H9 (cell line): Measurements from ENCODE around the gene VILL. TPM values are rescaled to one million over a fixed set of nuclear protein-coding genes. Genes with fewer than 3 reads are reported as not detected.

Experiments
- DNase-seq: peaks from one replicate; pipeline ENCODE4 v3.0.0-alpha.2; 2017
- H2AFZ ChIP-seq: one replicate; pipeline ENCODE4 v1.6.1; 2013; ENCODE audit warnings: mild to moderate bottlenecking, low read length, control low read depth, moderate library complexity
- H2AK5ac ChIP-seq: 2 replicates; pipeline ENCODE4 v1.6.1; 2013; ENCODE audit warnings: low read length, control low read depth, mixed read lengths; ENCODE audit not compliant: insufficient read length
- H2BK120ac ChIP-seq: one replicate; pipeline ENCODE4 v1.6.1; 2013; ENCODE audit warnings: low read depth, mild to moderate bottlenecking, low read length, control low read depth, inconsistent platforms; ENCODE audit not compliant: poor library complexity, severe bottlenecking
- H2BK12ac ChIP-seq: 2 replicates; pipeline ENCODE4 v1.6.1; 2013; ENCODE audit warnings: low read length, control low read depth, mixed read lengths, low read depth; ENCODE audit not compliant: insufficient read length
- H2BK15ac ChIP-seq: 2 replicates; pipeline ENCODE4 v1.6.1; 2013; ENCODE audit warnings: low read depth, low read length, control low read depth
- H2BK20ac ChIP-seq: one replicate; pipeline ENCODE4 v1.6.1; 2013; ENCODE audit warnings: low read depth, mild to moderate bottlenecking, low read length, control low read depth, inconsistent platforms; ENCODE audit not compliant: poor library complexity, severe bottlenecking
- H2BK5ac ChIP-seq: 2 replicates; pipeline ENCODE4 v1.6.1; 2013; ENCODE audit warnings: low read length, control low read depth, mixed read lengths; ENCODE audit not compliant: insufficient read length
- H3K14ac ChIP-seq: 2 replicates; pipeline ENCODE4 v1.6.1; 2013; ENCODE audit warnings: low read length, control low read depth; ENCODE audit not compliant: insufficient read depth
- H3K18ac ChIP-seq: 2 replicates; pipeline ENCODE4 v1.6.1; 2013; ENCODE audit warnings: low read depth, mild to moderate bottlenecking, mixed read lengths, low read length, control low read depth; ENCODE audit not compliant: insufficient read length
- H3K23ac ChIP-seq: 2 replicates; pipeline ENCODE4 v1.6.1; 2013; ENCODE audit warnings: low read length, control low read depth, mixed read lengths, low read depth; ENCODE audit not compliant: insufficient read length
- H3K23me2 ChIP-seq: 2 replicates; pipeline ENCODE4 v1.6.1; 2013; ENCODE audit warnings: low read depth, mild to moderate bottlenecking, mixed read lengths, low read length, control low read depth; ENCODE audit not compliant: insufficient read length, poor library complexity, severe bottlenecking
- H3K27ac ChIP-seq: 2 replicates; pipeline ENCODE4 v1.5.1; 2013; ENCODE audit warnings: low read length, control low read depth, mixed read lengths, low read depth; ENCODE audit not compliant: insufficient read length
- H3K27me3 ChIP-seq: 2 replicates; pipeline ENCODE4 v1.6.1; 2013; ENCODE audit warnings: low read length, control low read depth, inconsistent platforms; ENCODE audit not compliant: insufficient read depth
- H3K4ac ChIP-seq: 2 replicates; pipeline ENCODE4 v1.6.1; 2013; ENCODE audit warnings: low read depth, mild to moderate bottlenecking, control low read depth, inconsistent platforms, low read length, moderate library complexity
- H3K4me1 ChIP-seq: 2 replicates; pipeline ENCODE4 v1.6.1; 2013; ENCODE audit warnings: low read length, control low read depth, inconsistent platforms; ENCODE audit not compliant: insufficient read depth
- H3K4me2 ChIP-seq: 2 replicates; pipeline ENCODE4 v1.6.1; 2013; ENCODE audit warnings: low read length, control low read depth, mixed read lengths; ENCODE audit not compliant: insufficient read length, insufficient read depth
- H3K56ac ChIP-seq: 2 replicates; pipeline ENCODE4 v1.6.1; 2013; ENCODE audit warnings: low read depth, mild to moderate bottlenecking, mixed read lengths, low read length, control low read depth; ENCODE audit not compliant: insufficient read length
- H3K79me1 ChIP-seq: 2 replicates; pipeline ENCODE4 v1.6.1; 2013; ENCODE audit warnings: low read depth, mild to moderate bottlenecking, moderate library complexity, low read length, control low read depth, inconsistent platforms; ENCODE audit not compliant: insufficient read depth, poor library complexity, severe bottlenecking
- H3K79me2 ChIP-seq: 2 replicates; pipeline ENCODE4 v1.6.1; 2013; ENCODE audit warnings: low read length, control low read depth, inconsistent platforms; ENCODE audit not compliant: insufficient read depth
- H3K9ac ChIP-seq: 2 replicates; pipeline ENCODE4 v1.6.1; 2013; ENCODE audit warnings: low read length, control low read depth, mixed read lengths; ENCODE audit not compliant: insufficient read length; ENCODE audit errors: extremely low read depth
- H3K9me3 ChIP-seq: one replicate; pipeline ENCODE4 v1.6.1; 2013; ENCODE audit warnings: low read depth, low read length, inconsistent platforms; ENCODE audit not compliant: control insufficient read depth
- H3T11ph ChIP-seq: one replicate; pipeline ENCODE4 v1.6.1; 2013; ENCODE audit warnings: mild to moderate bottlenecking, low read length, control low read depth, inconsistent platforms
- H4K20me1 ChIP-seq: one replicate; pipeline ENCODE4 v1.6.1; 2013; ENCODE audit not compliant: control insufficient read depth, insufficient read length, insufficient read depth
- H4K5ac ChIP-seq: 2 replicates; pipeline ENCODE4 v1.6.1; 2013; ENCODE audit warnings: low read depth, mild to moderate bottlenecking, mixed read lengths, low read length, control low read depth; ENCODE audit not compliant: insufficient read length
- H4K8ac ChIP-seq: replicated peaks from 2 replicates; pipeline ENCODE4 v1.6.1; 2013; ENCODE audit warnings: low read length, control low read depth, mixed read lengths, low read depth; ENCODE audit not compliant: insufficient read length
- H4K91ac ChIP-seq: 2 replicates; pipeline ENCODE4 v1.6.1; 2013; ENCODE audit warnings: low read depth, mild to moderate bottlenecking, moderate library complexity, mixed read lengths, low read length, control low read depth; ENCODE audit not compliant: insufficient read length
- H3K27ac Mint-ChIP-seq, 3 experiments: 2 replicates in 2 of 3; 3 replicates in 1 of 3; pipeline ENCODE4 v1.8.0; 2020 to 2021; ENCODE audit warnings: mixed read lengths in 3 of 3, mild to moderate bottlenecking in 1 of 3, moderate library complexity in 1 of 3
- H3K27me3 Mint-ChIP-seq: 2 replicates; pipeline ENCODE4 v1.8.0; 2021; ENCODE audit warnings: low read depth, mild to moderate bottlenecking, moderate library complexity, mixed read lengths
- H3K36me3 Mint-ChIP-seq, 3 experiments: 2 replicates in 2 of 3; 3 replicates in 1 of 3; pipeline ENCODE4 v1.8.0; 2020 to 2021; ENCODE audit warnings: low read depth in 3 of 3, mixed read lengths in 3 of 3; ENCODE audit not compliant: insufficient read depth in 1 of 3
- H3K4me1 Mint-ChIP-seq, 2 experiments: 2 replicates each; pipeline ENCODE4 v1.8.0; 2020; ENCODE audit warnings: mixed read lengths in 2 of 2
- H3K4me3 Mint-ChIP-seq, 2 experiments: 2 replicates in 1 of 2; 3 replicates in 1 of 2; pipeline ENCODE4 v1.8.0; 2020 to 2021; ENCODE audit warnings: mild to moderate bottlenecking in 2 of 2, mixed read lengths in 2 of 2, moderate library complexity in 1 of 2
- H3K9me3 Mint-ChIP-seq, 2 experiments: 2 replicates in 1 of 2; 3 replicates in 1 of 2; pipeline ENCODE4 v1.8.0; 2020; ENCODE audit warnings: mild to moderate bottlenecking in 2 of 2, mixed read lengths in 2 of 2, moderate library complexity in 1 of 2
- CTCF ChIP-seq: fragments of 200-600 bp; sonication (generic); conservative IDR thresholded peaks from 3 replicates; pipeline ENCODE4 v1.8.0; 2021; ENCODE audit warnings: antibody characterized with exemption, mild to moderate bottlenecking
- WGBS: extraction: QIAGEN DNeasy Blood & Tissue Kit; methylation state at CpG from one replicate; pipeline ENCODE4 v1.1.7; 2013; ENCODE audit warnings: missing lambda C conversion rate, low lambda C conversion rate, mixed read lengths; ENCODE audit not compliant: insufficient read length; ENCODE audit errors: extremely low coverage; 5-methylcytosine and 5-hydroxymethylcytosine counted together
- total RNA-seq: library from RNA; stranded (reverse); gene quantifications from 2 replicates; pipeline ENCODE4 v1.2.1, GENCODE V29; 2021

Gene VILL
- total RNA-seq, 1 experiment from 2014 or later, result 3.2 TPM

GRCh38 chr3:37993067-37993455, 2.5 kb downstream of the VILL start:
- Histone ChIP-seq H3T11ph (no peak overlapping the region), H2BK5ac (no peak overlapping the region), H4K5ac (no peak overlapping the region), H3K27me3 (no peaks in the 10 kb centered on the region; the same call in 1 of the 2 replicates), H3K4ac (no peak overlapping the region), H4K91ac (no peak overlapping the region), H2AK5ac (no peak overlapping the region), H2BK120ac (no peak overlapping the region), H3K23ac (no peak overlapping the region), H3K56ac (no peak overlapping the region), H3K4me2 (no peak overlapping the region), H3K23me2 (no peaks in the 10 kb centered on the region), H3K14ac (no peak overlapping the region), H3K9me3 (no peaks in the 10 kb centered on the region), H3K27ac (no peak overlapping the region), H2BK20ac (no peak overlapping the region), H2AFZ (no peak overlapping the region), H3K18ac (no peak overlapping the region), H2BK12ac (no peak overlapping the region), H2BK15ac (no peak overlapping the region), H3K9ac (no peak overlapping the region), H3K79me2 (no peaks in the 10 kb centered on the region), H3K4me1 (no peaks in the 10 kb centered on the region; the same call in 1 of the 2 replicates), H3K79me1 (no peaks in the 10 kb centered on the region), H4K20me1 (no peaks in the 10 kb centered on the region), H4K8ac (no peak overlapping the region)
- Mint-ChIP-seq H3K27ac (no peak overlapping the region), H3K36me3 (peaks cover 0 to 2% (median 0%) of the 10 kb centered on the region in 3 experiments; a peak in 1 of 7 replicates), H3K4me3 (0 out of 5 replicates have a peak overlapping the region, but pooled peaks of 1 of the 2 experiments have one; percentile 82), H3K4me1 (peaks cover 14 to 39% of the 10 kb centered on the region in 2 experiments), H3K9me3 (no peaks in the 10 kb centered on the region), H3K27me3 (peaks cover 15% of the 10 kb centered on the region)
- no peak for DNase-seq
- no CpG with 5 or more reads among the region's 8 CpGs for WGBS
- TF ChIP-seq CTCF, result no peak
